ENCODE data around the gene CHST14. TPM values are rescaled to one million over a fixed set of nuclear protein-coding genes. Genes with fewer than 3 reads are reported as not detected.
"Not testable (repeated sequence)": the region's sequence is repeated elsewhere in the genome, so short reads cannot be mapped to it uniquely, and the experiment has no call there.

The CHST14 gene
- polyA plus RNA-seq, 1 of the 3 experiments (the other 2 are of a cell fraction) = 43.2 TPM

GRCh38 chr15:40452296-40453090 lies 18.3 kb upstream of the CHST14 start:
- WGBS (ENCODE audit: low lambda C conversion rate) = 94% methylated on average over 6 of the region's 11 CpGs
- H3K27me3 ChIP-seq (ENCODE audit: insufficient read depth) = no peaks in the 10 kb centered on the region
- DNase-seq = no peak
- peaks cover 90% of the 10 kb centered on the region for H3K79me2 ChIP-seq (ENCODE audit: insufficient read depth)
- no peaks in the 10 kb centered on the region for H3K9me2 ChIP-seq
- H3K9me3 ChIP-seq = no peaks in the 10 kb centered on the region
- no peak for TF ChIP-seq TEAD4 (IDR thresholded peaks at IDR 0.05; ENCODE audit: borderline replicate concordance, insufficient read depth)
- no peak for TF ChIP-seq REST (IDR thresholded peaks at IDR 0.05; ENCODE audit: low read depth, low read length)
- no peak for TF ChIP-seq RFX5 (IDR thresholded peaks at IDR 0.05; ENCODE audit: low read length)
- no peak for TF ChIP-seq CHD2 (IDR thresholded peaks at IDR 0.05; ENCODE audit: low read length, partially characterized antibody)
- no peak for TF ChIP-seq RAD21 (IDR thresholded peaks at IDR 0.05; ENCODE audit: low read length)
- peaks cover 22 to 23% of the 10 kb centered on the region in 2 experiments; a peak in 3 of 4 replicates for H3K4me1 ChIP-seq (ENCODE audit: control insufficient read depth in 1 of 2, insufficient read depth in 2 of 2, low read depth in 1 of 2, low read length in 1 of 2)
- no peak overlapping the region for H3K4me3 ChIP-seq (ENCODE audit: low read depth in 2 of 2, low read length in 1 of 2)
- H2AFZ ChIP-seq (ENCODE audit: low read depth) = no peak overlapping the region
- no peaks in the 10 kb centered on the region for H3F3A ChIP-seq (replicated peaks; ENCODE audit: insufficient read depth)
- POLR2A ChIA-PET = no interaction called here
- peaks cover 78% of the 10 kb centered on the region for H4K20me1 ChIP-seq (ENCODE audit: insufficient read depth)
- CTCF ChIA-PET = interaction anchor here (1.2 to 2.2 kb wide), 5 partner anchors 10 to 178 kb away, joined by 3 to 10 read pairs (median 5); partner anchors contain the start of gene BAHD1
- no peaks in the 10 kb centered on the region for H3K36me3 ChIP-seq (replicated peaks in 1 of 2; ENCODE audit: control insufficient read depth in 1 of 2, insufficient read depth in 2 of 2, low read length in 1 of 2)
- no peak overlapping the region for H3K9ac ChIP-seq
- H3K4me2 ChIP-seq = no peak overlapping the region
- H3K27ac ChIP-seq (ENCODE audit: low read depth in 2 of 2, low read length in 1 of 2) = no peak overlapping the region

DNA sequence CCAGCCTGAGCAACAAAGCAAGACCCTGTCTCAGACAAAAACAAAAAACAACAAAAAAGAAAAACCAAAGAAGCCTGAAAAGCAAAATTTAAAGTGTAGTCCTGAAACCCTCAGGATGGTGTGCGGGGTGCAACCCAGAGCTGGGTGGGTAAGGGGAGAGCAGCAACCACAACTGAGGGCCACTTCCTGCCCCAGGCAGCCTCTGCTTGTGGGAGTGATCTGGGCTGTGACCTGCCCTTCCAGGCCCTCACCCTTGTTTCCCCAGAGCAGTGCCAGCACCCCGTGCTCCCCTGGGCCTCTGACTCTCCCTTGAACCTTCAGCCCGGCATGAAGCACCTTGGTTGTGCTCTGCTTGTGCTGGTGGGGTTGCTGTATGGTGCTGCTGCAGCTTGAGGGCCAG lies 16.8 kb upstream of the CHST14 start:
- H3K36me3 ChIP-seq (replicated peaks in 1 of 2; ENCODE audit: control insufficient read depth in 1 of 2, insufficient read depth in 2 of 2, low read length in 1 of 2); H3K9me3 ChIP-seq; H3K27ac ChIP-seq (ENCODE audit: low read depth in 2 of 2, low read length in 1 of 2); H3K9ac ChIP-seq; H3K9me2 ChIP-seq; DNase-seq; H3K27me3 ChIP-seq (ENCODE audit: insufficient read depth); H3K4me3 ChIP-seq (ENCODE audit: low read depth in 2 of 2, low read length in 1 of 2); H2AFZ ChIP-seq (ENCODE audit: low read depth); H3F3A ChIP-seq (replicated peaks; ENCODE audit: insufficient read depth); POLR2A ChIA-PET: not testable (repeated sequence)
- H4K20me1 ChIP-seq (ENCODE audit: insufficient read depth) = peaks cover 77% of the 10 kb centered on the region
- peaks cover 79% of the 10 kb centered on the region for H3K79me2 ChIP-seq (ENCODE audit: insufficient read depth)
- peaks cover 22 to 23% of the 10 kb centered on the region in 2 experiments; a peak in 3 of 4 replicates for H3K4me1 ChIP-seq (ENCODE audit: control insufficient read depth in 1 of 2, insufficient read depth in 2 of 2, low read depth in 1 of 2, low read length in 1 of 2)
- WGBS (ENCODE audit: low lambda C conversion rate) = 100% methylated on average over 2 of the region's 3 CpGs
- peak overlapping the region; percentile 74; the same call in 1 of the 2 replicates for H3K4me2 ChIP-seq
- CTCF ChIA-PET = interaction anchor here (2.2 kb wide), 1 partner anchor 10 kb away, joined by 10 read pairs; no protein-coding TSS in a partner anchor

All from SK-N-SH (cell line).